ENCODE measurements around the gene TRIM25. TPM values are rescaled to one million over a fixed set of nuclear protein-coding genes. Genes with fewer than 3 reads are reported as not detected.
"Not testable (repeated sequence)": the region's sequence is repeated elsewhere in the genome, so short reads cannot be mapped to it uniquely, and the experiment has no call there.

Gene TRIM25
- total RNA-seq, 2 donors from 2014 or later = 32.2 to 40.6 TPM

DNA sequence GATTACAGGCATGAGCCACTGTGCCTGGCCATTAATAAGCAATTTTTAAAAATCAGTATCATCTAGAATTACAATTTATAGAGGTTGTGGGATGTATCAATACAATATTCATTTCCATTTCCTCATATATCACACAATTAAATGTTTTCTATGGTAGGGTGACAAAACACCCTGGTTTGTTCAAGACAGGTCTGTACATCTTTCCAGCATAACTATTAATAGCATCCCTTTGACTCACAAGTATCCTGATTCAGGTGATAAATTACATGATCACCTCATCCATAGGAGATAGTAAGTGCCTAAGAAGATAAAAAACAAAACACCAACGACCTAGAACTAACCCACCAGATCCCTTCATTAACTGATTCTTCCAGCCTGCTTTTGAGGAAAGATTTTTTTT is 33.9 kb upstream of the TRIM25 start:
- Histone ChIP-seq H3K4me3 (no peak overlapping the region), H3K4me1 (ENCODE audit: control insufficient read depth in 1 of 2, low read depth in 2 of 2) (no peaks in the 10 kb centered on the region), H3K27ac (no peak overlapping the region), H3K9me3 (no peaks in the 10 kb centered on the region), H3K27me3 (replicated peaks; ENCODE audit: insufficient read depth) (no peaks in the 10 kb centered on the region), H3K36me3 (peaks cover 39% of the 10 kb centered on the region)
- no peak for ATAC-seq (ENCODE audit: insufficient number of reproducible peaks, low FRiP score, low read depth)
- TF ChIP-seq, protein P1, sequence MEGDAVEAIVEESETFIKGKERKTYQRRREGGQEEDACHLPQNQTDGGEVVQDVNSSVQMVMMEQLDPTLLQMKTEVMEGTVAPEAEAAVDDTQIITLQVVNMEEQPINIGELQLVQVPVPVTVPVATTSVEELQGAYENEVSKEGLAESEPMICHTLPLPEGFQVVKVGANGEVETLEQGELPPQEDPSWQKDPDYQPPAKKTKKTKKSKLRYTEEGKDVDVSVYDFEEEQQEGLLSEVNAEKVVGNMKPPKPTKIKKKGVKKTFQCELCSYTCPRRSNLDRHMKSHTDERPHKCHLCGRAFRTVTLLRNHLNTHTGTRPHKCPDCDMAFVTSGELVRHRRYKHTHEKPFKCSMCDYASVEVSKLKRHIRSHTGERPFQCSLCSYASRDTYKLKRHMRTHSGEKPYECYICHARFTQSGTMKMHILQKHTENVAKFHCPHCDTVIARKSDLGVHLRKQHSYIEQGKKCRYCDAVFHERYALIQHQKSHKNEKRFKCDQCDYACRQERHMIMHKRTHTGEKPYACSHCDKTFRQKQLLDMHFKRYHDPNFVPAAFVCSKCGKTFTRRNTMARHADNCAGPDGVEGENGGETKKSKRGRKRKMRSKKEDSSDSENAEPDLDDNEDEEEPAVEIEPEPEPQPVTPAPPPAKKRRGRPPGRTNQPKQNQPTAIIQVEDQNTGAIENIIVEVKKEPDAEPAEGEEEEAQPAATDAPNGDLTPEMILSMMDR (IDR thresholded peaks at IDR 0.05) = no peak
- no peak for DNase-seq (ENCODE audit: low spot score)

DNA sequence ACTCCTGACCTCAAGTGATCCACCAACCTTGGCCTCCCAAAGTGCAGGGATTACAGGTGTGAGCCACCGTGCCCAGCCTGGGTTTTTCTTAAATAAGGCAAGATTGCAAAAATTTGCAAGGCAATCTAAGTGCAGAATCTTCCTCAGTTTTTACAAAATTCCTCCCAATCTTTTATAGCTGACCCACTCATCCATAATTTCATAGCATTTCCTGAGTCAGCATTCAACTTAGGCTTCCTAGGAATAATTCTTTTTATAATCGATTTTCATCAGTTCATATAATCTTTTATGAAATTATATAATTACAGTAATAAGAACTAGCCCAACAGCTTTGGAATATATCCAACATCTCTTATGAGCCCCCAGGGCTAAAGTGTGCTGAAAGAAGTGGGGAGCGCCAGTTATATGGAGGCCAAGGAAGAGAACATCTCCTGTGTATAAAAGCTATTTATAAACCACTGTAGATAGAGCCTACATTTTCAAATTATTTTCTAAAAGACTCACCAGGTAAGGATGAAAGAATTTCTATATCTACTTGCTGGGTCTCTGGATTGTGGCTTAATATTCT is 32.2 kb upstream of the TRIM25 start:
- no peaks in the 10 kb centered on the region for H3K9me3 ChIP-seq
- H3K27me3 ChIP-seq (replicated peaks; ENCODE audit: insufficient read depth) = no peaks in the 10 kb centered on the region
- H3K4me1 ChIP-seq (ENCODE audit: control insufficient read depth in 1 of 2, low read depth in 2 of 2) = no peaks in the 10 kb centered on the region
- H3K27ac ChIP-seq = no peak overlapping the region
- ATAC-seq (ENCODE audit: insufficient number of reproducible peaks, low FRiP score, low read depth) (no peak), DNase-seq (ENCODE audit: low spot score) (no peak)
- no peak overlapping the region for H3K4me3 ChIP-seq
- peaks cover 39% of the 10 kb centered on the region for H3K36me3 ChIP-seq
- TF ChIP-seq, protein P1 (IDR thresholded peaks at IDR 0.05) = no peak

DNA sequence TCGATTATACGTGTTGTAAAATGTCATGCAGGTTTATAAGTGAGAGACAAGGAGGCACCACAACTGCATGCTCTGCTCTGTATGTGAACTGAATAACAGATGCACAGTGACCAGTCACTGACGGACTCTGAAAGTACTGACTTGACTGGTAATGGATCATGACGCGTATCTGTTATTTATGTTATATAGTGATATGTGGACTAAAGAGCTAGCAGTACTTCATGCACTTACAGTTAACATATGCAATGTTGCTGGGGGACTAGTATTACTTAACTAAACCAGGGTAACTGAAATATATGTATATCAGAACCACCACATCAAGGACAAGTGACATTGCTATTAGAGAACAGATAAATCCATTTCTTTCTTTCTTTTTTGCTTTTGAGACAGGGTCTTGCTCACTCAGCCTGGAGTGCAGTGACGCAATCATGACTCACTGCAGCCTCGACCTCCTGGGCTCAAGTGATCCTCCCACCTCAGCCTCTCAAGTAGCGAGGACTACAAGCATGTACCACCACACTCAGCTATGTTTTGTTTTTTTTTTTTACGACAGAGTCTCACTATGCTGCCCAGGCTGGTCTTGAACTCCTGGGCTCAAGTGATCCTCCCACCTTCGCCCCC is 29.8 kb upstream of the TRIM25 start:
- no peaks in the 10 kb centered on the region for H3K9me3 ChIP-seq
- H3K4me1 ChIP-seq (ENCODE audit: control insufficient read depth in 1 of 2, low read depth in 2 of 2) = no peaks in the 10 kb centered on the region
- no peak overlapping the region for H3K27ac ChIP-seq
- TF ChIP-seq, protein P1 (IDR thresholded peaks at IDR 0.05) = no peak
- no peaks in the 10 kb centered on the region for H3K27me3 ChIP-seq (replicated peaks; ENCODE audit: insufficient read depth)
- ATAC-seq (ENCODE audit: insufficient number of reproducible peaks, low FRiP score, low read depth) = no peak
- peaks cover 26% of the 10 kb centered on the region for H3K36me3 ChIP-seq
- DNase-seq (ENCODE audit: low spot score) = no peak
- H3K4me3 ChIP-seq = no peak overlapping the region

DNA sequence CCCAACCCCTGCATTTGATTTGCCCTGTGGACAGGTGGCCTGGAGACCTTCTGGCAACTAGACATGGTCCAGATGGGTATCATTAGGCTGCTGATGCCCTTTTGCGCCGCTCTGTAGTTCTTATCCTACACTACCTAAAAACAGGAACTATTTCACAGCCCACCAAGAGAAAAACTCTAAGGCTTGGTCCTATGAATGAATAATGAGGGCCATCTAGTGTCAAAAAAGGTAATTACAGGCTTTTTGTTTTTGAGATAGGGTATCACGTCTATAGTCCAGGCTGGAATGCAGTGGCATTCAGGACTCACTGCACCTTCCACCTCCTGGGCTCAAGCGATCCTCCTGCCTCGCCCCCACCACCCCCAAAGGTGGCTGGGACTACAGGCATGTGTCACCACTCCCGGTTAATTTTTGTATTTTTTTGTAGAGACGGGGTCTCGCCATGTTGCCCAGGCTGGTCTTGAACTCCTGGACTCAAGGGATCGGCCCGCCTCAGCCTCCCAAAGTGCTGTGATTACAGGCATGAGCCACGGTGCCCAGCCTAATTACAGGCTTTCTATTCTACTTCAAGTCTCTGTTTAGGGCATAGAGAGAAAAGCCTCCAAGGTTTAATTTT is 26.1 kb upstream of the TRIM25 start:
- H3K9me3 ChIP-seq = no peaks in the 10 kb centered on the region
- TF ChIP-seq, protein P1 (IDR thresholded peaks at IDR 0.05) = peak; percentile 69
- ATAC-seq (ENCODE audit: insufficient number of reproducible peaks, low FRiP score, low read depth) (no peak), DNase-seq (ENCODE audit: low spot score) (no peak)
- no peak overlapping the region for H3K27ac ChIP-seq
- no peaks in the 10 kb centered on the region for H3K4me1 ChIP-seq (ENCODE audit: control insufficient read depth in 1 of 2, low read depth in 2 of 2)
- no peak overlapping the region for H3K4me3 ChIP-seq
- peaks cover 27% of the 10 kb centered on the region for H3K36me3 ChIP-seq
- H3K27me3 ChIP-seq (replicated peaks; ENCODE audit: insufficient read depth) = no peaks in the 10 kb centered on the region

DNA sequence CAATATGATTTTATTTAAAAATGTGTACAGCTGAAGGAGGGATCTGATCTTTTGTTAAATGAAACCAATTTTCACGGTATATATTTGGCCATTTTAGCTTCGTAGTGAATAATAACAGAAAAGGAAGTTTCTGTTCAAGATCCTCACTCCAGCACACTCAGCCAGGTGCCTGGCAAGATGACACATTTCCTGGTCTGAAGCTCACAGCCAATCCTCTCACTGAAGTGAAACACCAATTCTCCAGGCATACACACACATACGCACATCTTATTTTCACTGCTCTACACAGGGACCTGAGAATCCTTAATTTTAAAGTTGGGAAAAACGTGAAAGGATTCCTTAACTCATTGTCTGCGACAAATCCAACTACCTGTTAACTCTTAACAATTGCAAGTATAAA is 24.4 kb upstream of the TRIM25 start:
- H3K36me3 ChIP-seq = peaks cover 20% of the 10 kb centered on the region
- DNase-seq (ENCODE audit: low spot score); H3K9me3 ChIP-seq: not testable (repeated sequence)

More for the DNA sequence above, 24.4 kb upstream of the TRIM25 start:
- not testable (repeated sequence) for H3K4me3 ChIP-seq; H3K4me1 ChIP-seq (ENCODE audit: control insufficient read depth in 1 of 2, low read depth in 2 of 2); H3K27me3 ChIP-seq (replicated peaks; ENCODE audit: insufficient read depth); ATAC-seq (ENCODE audit: insufficient number of reproducible peaks, low FRiP score, low read depth); H3K27ac ChIP-seq

Measured in thoracic aorta (tissue), 2 donors.